IMR-90 (cell line): ENCODE data around the gene ZBTB44. TPM values are rescaled to one million over a fixed set of nuclear protein-coding genes. Genes with fewer than 3 reads are reported as not detected.

Experiments
- ATAC-seq: fragments of 200-7000 bp; cut with Tn5 transposase; 2 replicates; pipeline ENCODE4 v1.9.1; 2020; ENCODE audit warnings: low read depth, mild to moderate bottlenecking, moderate library complexity
- BruUV-seq: library from RNA; stranded (reverse); fragments of 400-500 nt; replicated peaks from 2 replicates; lab custom pipeline; 2021; lab: Mats Ljungman, UMichigan
- CTCF ChIA-PET: fragments of 300-600 bp; formaldehyde crosslinking; extraction: SDS; loops from one replicate; lab custom pipeline; 2021; ENCODE audit warnings: antibody characterized with exemption; lab: Yijun Ruan, JAX
- POLR2A ChIA-PET: fragments of 300-600 bp; sonication (Branson Sonifier 250); formaldehyde crosslinking; loops from one replicate; lab custom pipeline; 2022; ENCODE audit warnings: antibody characterized with exemption; ENCODE audit not compliant: unreplicated experiment; lab: Charles Lee
- DNase-seq: peaks from one replicate; pipeline ENCODE4 v3.0.0; 2013
- H2AFZ ChIP-seq: replicated peaks from 2 replicates; pipeline ENCODE3; 2013; ENCODE audit warnings: low read length, mild to moderate bottlenecking; ENCODE audit not compliant: poor library complexity
- H2AK5ac ChIP-seq: 2 replicates; pipeline ENCODE4 v1.6.1; 2013; ENCODE audit warnings: low read depth, low read length, inconsistent platforms
- H2AK9ac ChIP-seq: replicated peaks from 2 replicates; pipeline ENCODE3; 2013; ENCODE audit warnings: mild to moderate bottlenecking, low read depth, low read length, moderate library complexity; ENCODE audit not compliant: poor library complexity
- H2BK120ac ChIP-seq: 2 replicates; pipeline ENCODE4 v1.6.1; 2013; ENCODE audit warnings: low read depth, low read length, inconsistent platforms
- H2BK15ac ChIP-seq: 3 replicates; pipeline ENCODE4 v1.6.1; 2013; ENCODE audit warnings: low read depth, low read length, inconsistent platforms
- H2BK20ac ChIP-seq: 2 replicates; pipeline ENCODE4 v1.6.1; 2013; ENCODE audit warnings: low read depth, mild to moderate bottlenecking, inconsistent platforms, low read length, moderate library complexity
- H2BK5ac ChIP-seq: 2 replicates; pipeline ENCODE4 v1.6.1; 2013; ENCODE audit warnings: mild to moderate bottlenecking, low read depth, low read length, inconsistent platforms; ENCODE audit not compliant: poor library complexity, severe bottlenecking
- H3K14ac ChIP-seq: replicated peaks from 2 replicates; pipeline ENCODE4 v1.6.1; 2013; ENCODE audit warnings: low read depth, low read length, inconsistent platforms
- H3K18ac ChIP-seq: 2 replicates; pipeline ENCODE4 v1.6.1; 2013; ENCODE audit warnings: low read depth, low read length, control low read depth
- H3K23ac ChIP-seq: 2 replicates; pipeline ENCODE4 v1.6.1; 2013; ENCODE audit warnings: low read depth, low read length, inconsistent platforms
- H3K27ac ChIP-seq: 2 replicates; pipeline ENCODE4 v1.5.1; 2013; ENCODE audit warnings: mild to moderate bottlenecking, control low read depth, low read length; ENCODE audit not compliant: insufficient read depth
- H3K27me3 ChIP-seq: 2 replicates; pipeline ENCODE4 v1.6.1; 2013; ENCODE audit warnings: low read length; ENCODE audit not compliant: control insufficient read depth, insufficient read depth
- H3K36me3 ChIP-seq: 2 replicates; pipeline ENCODE4 v1.6.1; 2013; ENCODE audit warnings: low read length, mixed read lengths; ENCODE audit not compliant: control insufficient read depth, insufficient read depth
- H3K4ac ChIP-seq: 2 replicates; pipeline ENCODE4 v1.6.1; 2013; ENCODE audit warnings: low read depth, low read length, inconsistent platforms
- H3K4me1 ChIP-seq: 2 replicates; pipeline ENCODE4 v1.6.1; 2013; ENCODE audit warnings: low read length, mixed read lengths; ENCODE audit not compliant: control insufficient read depth, insufficient read depth
- H3K4me2 ChIP-seq: 2 replicates; pipeline ENCODE4 v1.6.1; 2013; ENCODE audit warnings: low read depth, mild to moderate bottlenecking, control low read depth, low read length, moderate library complexity
- H3K4me3 ChIP-seq: 2 replicates; pipeline ENCODE4 v1.5.1; 2013; ENCODE audit warnings: low read depth, mild to moderate bottlenecking, control low read depth, low read length, moderate library complexity; ENCODE audit not compliant: insufficient read depth
- H3K56ac ChIP-seq: 2 replicates; pipeline ENCODE4 v1.6.1; 2013; ENCODE audit warnings: low read length, inconsistent platforms; ENCODE audit not compliant: insufficient read depth; ENCODE audit errors: extremely low read depth
- H3K79me1 ChIP-seq, 2 experiments: 2 replicates each; pipeline ENCODE4 v1.6.1; 2013; ENCODE audit warnings: low read length in 2 of 2, inconsistent platforms in 1 of 2, low read depth in 1 of 2
- H3K9ac ChIP-seq: 2 replicates; pipeline ENCODE4 v1.6.1; 2013; ENCODE audit warnings: low read depth, low read length, control low read depth
- H3K9me1 ChIP-seq: 2 replicates; pipeline ENCODE4 v1.6.1; 2013; ENCODE audit warnings: low read length, inconsistent platforms; ENCODE audit not compliant: insufficient read depth
- H3K9me3 ChIP-seq: 2 replicates; pipeline ENCODE4 v1.6.1; 2013; ENCODE audit warnings: low read length; ENCODE audit not compliant: control insufficient read depth, insufficient read depth
- H4K20me1 ChIP-seq: 2 replicates; pipeline ENCODE4 v1.6.1; 2013; ENCODE audit warnings: low read length, inconsistent platforms; ENCODE audit not compliant: insufficient read depth
- H4K5ac ChIP-seq: 2 replicates; pipeline ENCODE4 v1.6.1; 2013; ENCODE audit warnings: mild to moderate bottlenecking, low read depth, low read length, control low read depth
- H4K8ac ChIP-seq, 2 experiments: 2 replicates each; pipeline ENCODE4 v1.6.1; 2013; ENCODE audit warnings: low read depth in 2 of 2, low read length in 2 of 2, control low read depth in 1 of 2, inconsistent platforms in 1 of 2
- H4K91ac ChIP-seq: 2 replicates; pipeline ENCODE4 v1.6.1; 2013; ENCODE audit warnings: low read depth, low read length, inconsistent platforms; ENCODE audit not compliant: insufficient read depth
- CEBPB ChIP-seq: IDR thresholded peaks from 2 replicates; pipeline ENCODE4 v1.6.1; 2012; ENCODE audit warnings: low read depth, low read length, improper control_type of control experiment
- CHD1 ChIP-seq: IDR thresholded peaks from 2 replicates; pipeline ENCODE4 v1.6.1; 2012; ENCODE audit warnings: low read depth, low read length, improper control_type of control experiment
- MAFK ChIP-seq: IDR thresholded peaks from 2 replicates; pipeline ENCODE4 v1.6.1; 2012; ENCODE audit warnings: low read depth, low read length, improper control_type of control experiment
- MXI1 ChIP-seq: IDR thresholded peaks from 2 replicates; pipeline ENCODE4 v1.6.1; 2012; ENCODE audit warnings: low read depth, mild to moderate bottlenecking, low read length, moderate library complexity, borderline replicate concordance
- NFE2L2 ChIP-seq: fragments of 150-350 bp; IDR thresholded peaks from 2 replicates; pipeline ENCODE4 v1.6.1; 2016; ENCODE audit warnings: low read depth, mild to moderate bottlenecking, low read length
- POLR2A ChIP-seq: IDR thresholded peaks from 2 replicates; pipeline ENCODE4 v1.6.1; 2012; ENCODE audit warnings: mild to moderate bottlenecking, low read depth, low read length
- RAD21 ChIP-seq: IDR thresholded peaks from 2 replicates; pipeline ENCODE4 v1.6.1; 2012; ENCODE audit warnings: low read length, improper control_type of control experiment
- RCOR1 ChIP-seq: IDR thresholded peaks from 2 replicates; pipeline ENCODE4 v1.6.1; 2012; ENCODE audit warnings: mild to moderate bottlenecking, low read length, improper control_type of control experiment; ENCODE audit not compliant: insufficient replicate concordance
- RFX5 ChIP-seq: IDR thresholded peaks from 2 replicates; pipeline ENCODE4 v1.8.0; 2012; ENCODE audit warnings: low read depth, mild to moderate bottlenecking, low read length, moderate library complexity
- SMC3 ChIP-seq: fragments of 150-350 bp; IDR thresholded peaks from 2 replicates; pipeline ENCODE4 v1.6.1; 2016; ENCODE audit warnings: low read depth, mild to moderate bottlenecking, antibody characterized with exemption, low read length, moderate library complexity
- WGBS, 2 experiments: methylation state at CpG; one replicate each; pipeline versions ENCODE4 v1.1.5 to v1.1.7; 2013; ENCODE audit warnings: missing lambda C conversion rate in 2 of 2; ENCODE audit not compliant: insufficient read length in 1 of 2; ENCODE audit errors: extremely low coverage in 2 of 2; 5-methylcytosine and 5-hydroxymethylcytosine counted together
- dilution Hi-C: fragments of 300-500 bp; cut with HindIII; formaldehyde crosslinking; loops from one replicate; pipeline ENCODE4 v1.14.3; 2018; ENCODE audit warnings: low sequenced_read_pairs; ENCODE audit not compliant: unreplicated experiment
- in situ Hi-C: fragments of 300-500 bp; cut with MboI; formaldehyde crosslinking; loops from 3 replicates; pipeline ENCODE4 v1.14.3; 2019; ENCODE audit warnings: low sequenced_read_pairs, inconsistent platforms, mixed read lengths
- intact Hi-C: fragments of 100-400 bp; cut with micrococcal nuclease; formaldehyde crosslinking; loops from 2 replicates; pipeline ENCODE4 v1.10.0; 2022
- polyA plus RNA-seq, 3 experiments: library from polyadenylated mRNA; depleted of rRNA; stranded (reverse); fragments of >200 nt; gene quantifications; 2 replicates each; pipeline ENCODE4 v1.2.3, GENCODE V29; 2012; ENCODE audit warnings: low replicate concordance in 1 of 3
- total RNA-seq: library from RNA; depleted of rRNA; stranded (reverse); fragments of >200 nt; gene quantifications from 2 replicates; pipeline ENCODE4 v1.2.3, GENCODE V29; 2012
- TF ChIP-seq, protein P1 (sequence below): fragments of 150-350 bp; IDR thresholded peaks from 2 replicates; pipeline ENCODE4 v1.6.1; 2016; ENCODE audit warnings: low read depth, mild to moderate bottlenecking, low read length, moderate library complexity, borderline replicate concordance

The ZBTB44 gene
- total and polyA plus RNA-seq, 2 of the 4 experiments (the other 2 are of a cell fraction): 6.9 to 23.3 TPM

DNA sequence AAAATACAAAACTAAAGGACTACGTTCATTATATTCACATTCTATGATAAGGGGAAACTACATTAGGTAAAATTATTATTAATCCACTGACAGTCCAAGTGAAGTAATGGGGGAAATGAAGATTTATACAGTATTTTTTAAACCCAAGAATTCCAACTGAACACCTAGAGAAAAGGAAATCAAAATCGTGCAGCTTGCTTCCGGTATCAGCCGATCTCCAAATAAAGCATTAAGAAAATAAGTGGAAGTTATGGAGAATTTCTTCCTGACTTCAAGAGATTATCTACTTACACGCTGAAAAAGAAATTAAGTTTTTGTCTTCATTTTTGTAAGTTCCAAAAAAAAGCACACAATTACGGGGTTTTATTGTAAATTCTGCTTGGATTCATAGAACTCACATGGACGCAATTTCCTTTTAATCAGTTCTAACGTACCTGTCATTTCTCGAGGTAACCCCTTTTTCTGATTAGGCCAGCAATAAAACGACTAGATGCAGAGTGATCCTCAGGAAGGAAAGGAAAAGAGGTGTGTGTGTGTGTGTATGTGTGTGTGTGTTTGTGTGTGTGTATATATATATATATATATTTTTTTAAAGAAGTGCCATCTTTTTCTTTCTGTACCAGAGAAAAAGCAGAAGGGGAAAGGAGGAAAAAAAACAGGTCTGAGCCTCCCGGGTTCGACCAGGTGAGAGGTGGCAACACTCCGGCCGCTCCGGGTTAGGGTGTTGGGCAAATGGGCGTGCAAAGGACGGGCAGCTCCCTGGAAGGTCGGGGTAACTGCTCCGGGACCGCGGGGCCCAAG is 1.1 kb downstream of the ZBTB44 start:
- peak overlapping the region; percentile 96 for H3K4me2 ChIP-seq
- H4K91ac ChIP-seq: no peak overlapping the region; the same call in 1 of the 2 replicates
- H3K56ac ChIP-seq: peak overlapping the region; percentile 1; the same call in 1 of the 2 replicates
- in situ Hi-C loops (no loop called here), dilution Hi-C loops (no loop called here), intact Hi-C loops (loop anchor here (5.0 to 10.0 kb wide), 2 partner anchors 71 to 114 kb away; partner anchors contain the start of gene ADAMTS8)
- H2BK5ac ChIP-seq: no peak overlapping the region
- no peaks in the 10 kb centered on the region for H3K9me3 ChIP-seq
- no peak overlapping the region for H2BK15ac ChIP-seq
- POLR2A ChIA-PET: no interaction called here
- peak overlapping the region; percentile 91 for H3K9ac ChIP-seq
- peak overlapping the region; percentile 71 for H3K27ac ChIP-seq
- no TSS peak for BruUV-seq
- CTCF ChIA-PET: no interaction called here
- no peak for ATAC-seq
- H3K18ac ChIP-seq: no peak overlapping the region; the same call in 1 of the 2 replicates
- peak overlapping the region; percentile 26; the same call in 1 of the 2 replicates for H3K23ac ChIP-seq
- H3K4me3 ChIP-seq: peak overlapping the region; percentile 99
- H2AK9ac ChIP-seq: peak overlapping the region; percentile 83
- no peak overlapping the region; a peak in 1 of 4 replicates for H4K8ac ChIP-seq
- TF ChIP-seq RFX5: no peak
- no peak for TF ChIP-seq CHD1
- no peak for TF ChIP-seq MXI1
- TF ChIP-seq MAFK: no peak
- TF ChIP-seq NFE2L2: no peak
- TF ChIP-seq RAD21: no peak
- no peak for TF ChIP-seq POLR2A
- TF ChIP-seq RCOR1: no peak
- TF ChIP-seq CEBPB: no peak
- TF ChIP-seq SMC3: no peak
- TF ChIP-seq, protein P1, sequence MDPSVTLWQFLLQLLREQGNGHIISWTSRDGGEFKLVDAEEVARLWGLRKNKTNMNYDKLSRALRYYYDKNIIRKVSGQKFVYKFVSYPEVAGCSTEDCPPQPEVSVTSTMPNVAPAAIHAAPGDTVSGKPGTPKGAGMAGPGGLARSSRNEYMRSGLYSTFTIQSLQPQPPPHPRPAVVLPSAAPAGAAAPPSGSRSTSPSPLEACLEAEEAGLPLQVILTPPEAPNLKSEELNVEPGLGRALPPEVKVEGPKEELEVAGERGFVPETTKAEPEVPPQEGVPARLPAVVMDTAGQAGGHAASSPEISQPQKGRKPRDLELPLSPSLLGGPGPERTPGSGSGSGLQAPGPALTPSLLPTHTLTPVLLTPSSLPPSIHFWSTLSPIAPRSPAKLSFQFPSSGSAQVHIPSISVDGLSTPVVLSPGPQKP: no peak
- H2AK5ac ChIP-seq: no peak overlapping the region
- H2BK120ac ChIP-seq: no peak overlapping the region
- 0 out of 2 replicates have a peak overlapping the region, but pooled peaks have one; percentile 6 for H4K5ac ChIP-seq
- H2BK20ac ChIP-seq: no peak overlapping the region
- H3K4ac ChIP-seq: no peak overlapping the region
- peaks cover 4% of the 10 kb centered on the region; the same call in 1 of the 2 replicates for H3K4me1 ChIP-seq
- peaks cover 8% of the 10 kb centered on the region; the same call in 1 of the 2 replicates for H4K20me1 ChIP-seq
- H3K9me1 ChIP-seq: 0 out of 2 replicates have a peak, but pooled peaks cover 2% of the 10 kb centered on the region
- H3K79me1 ChIP-seq: peaks cover 10 to 17% of the 10 kb centered on the region in 2 experiments
- DNase-seq: peak; percentile 3
- no peak overlapping the region; the same call in 1 of the 2 replicates for H3K14ac ChIP-seq
- 0 out of 2 replicates have a peak, but pooled peaks cover 1% of the 10 kb centered on the region for H3K36me3 ChIP-seq
- WGBS, 2 experiments: 0% methylated on average over 1 of the region's 21 CpGs; no CpG with 5 or more reads in 1 of the 2 experiments
- H3K27me3 ChIP-seq: no peaks in the 10 kb centered on the region
- H2AFZ ChIP-seq: peak overlapping the region; percentile 96
